CD14-positive monocyte (primary cell): ENCODE results near the gene P2RY6. TPM values are rescaled to one million over a fixed set of nuclear protein-coding genes. Genes with fewer than 3 reads are reported as not detected.

ENCODE experiments used
- DNase-seq, 3 donors: peaks; one replicate each; pipeline ENCODE4 v3.0.0-alpha.2; 2011 to 2022
- H2AFZ ChIP-seq: 2 replicates; pipeline ENCODE4 v1.6.0; 2012; ENCODE audit warnings: mild to moderate bottlenecking, low read depth, low read length, inconsistent platforms; ENCODE audit not compliant: insufficient read depth, poor library complexity, severe bottlenecking
- H3K27ac ChIP-seq, 2 donors: 1 replicate in 1 of 2; 2 replicates in 1 of 2; pipeline ENCODE4 v1.5.1; 2012 to 2013; ENCODE audit warnings: low read length in 2 of 2, control low read depth in 1 of 2, inconsistent platforms in 1 of 2, low read depth in 1 of 2, mild to moderate bottlenecking in 1 of 2
- H3K27me3 ChIP-seq, 2 donors: one replicate each; pipeline versions ENCODE4 v1.6.0 to v1.6.1; 2011 to 2013; ENCODE audit warnings: low read length in 2 of 2; ENCODE audit not compliant: control insufficient read depth in 2 of 2, insufficient read depth in 2 of 2
- H3K36me3 ChIP-seq, 2 donors: replicated peaks in 1 of 2; 1 replicate in 1 of 2; 2 replicates in 1 of 2; pipeline versions ENCODE4 v1.5.1 to v1.6.1; 2012 to 2013; ENCODE audit warnings: low read length in 2 of 2, control low read depth in 1 of 2, inconsistent platforms in 1 of 2, mild to moderate bottlenecking in 1 of 2; ENCODE audit not compliant: insufficient read depth in 2 of 2, control insufficient read depth in 1 of 2
- H3K4me1 ChIP-seq, 2 donors: 1 replicate in 1 of 2; 2 replicates in 1 of 2; pipeline versions ENCODE4 v1.5.1 to v1.6.1; 2012 to 2013; ENCODE audit warnings: low read length in 2 of 2, control low read depth in 1 of 2, inconsistent platforms in 1 of 2, mild to moderate bottlenecking in 1 of 2, moderate library complexity in 1 of 2; ENCODE audit not compliant: insufficient read depth in 2 of 2, control insufficient read depth in 1 of 2
- H3K4me2 ChIP-seq: replicated peaks from 2 replicates; pipeline ENCODE3; 2012; ENCODE audit warnings: low read length, moderate library complexity, mild to moderate bottlenecking; ENCODE audit not compliant: poor library complexity, severe bottlenecking; ENCODE audit errors: extremely low read depth
- H3K4me3 ChIP-seq, 3 experiments: fragments of 200-600 bp in 1 of 3; sonication (generic) in 1 of 3; replicated peaks in 1 of 3; 1 replicate in 2 of 3; 2 replicates in 1 of 3; pipeline ENCODE4 v1.5.1; 2011 to 2013; ENCODE audit warnings: low read length in 3 of 3, mild to moderate bottlenecking in 3 of 3, control low read depth in 2 of 3, low read depth in 2 of 3, inconsistent platforms in 1 of 3, moderate library complexity in 1 of 3
- H3K79me2 ChIP-seq: 2 replicates; pipeline ENCODE4 v1.6.0; 2012; ENCODE audit warnings: mild to moderate bottlenecking, control low read depth, inconsistent platforms, low read length, moderate library complexity; ENCODE audit not compliant: insufficient read depth
- H3K9ac ChIP-seq: 2 replicates; pipeline ENCODE4 v1.6.0; 2017; ENCODE audit warnings: low read length, mild to moderate bottlenecking; ENCODE audit not compliant: insufficient read depth, poor library complexity, severe bottlenecking
- H3K9me3 ChIP-seq, 2 donors: replicated peaks in 1 of 2; 1 replicate in 1 of 2; 2 replicates in 1 of 2; pipeline versions ENCODE4 v1.5.1 to v1.6.1; 2012 to 2013; ENCODE audit warnings: low read length in 2 of 2, control low read depth in 1 of 2; ENCODE audit not compliant: control insufficient read depth in 1 of 2, insufficient read depth in 1 of 2
- H4K20me1 ChIP-seq: 2 replicates; pipeline ENCODE4 v1.6.0; 2012; ENCODE audit warnings: mild to moderate bottlenecking, low read length, control low read depth, moderate library complexity; ENCODE audit not compliant: insufficient read depth
- H3K27ac Mint-ChIP-seq, 7 donors: one replicate each; pipeline ENCODE4 v1.8.0; 2020; ENCODE audit warnings: mild to moderate bottlenecking in 7 of 7, mixed read lengths in 7 of 7, moderate library complexity in 6 of 7, inconsistent platforms in 2 of 7
- H3K27me3 Mint-ChIP-seq, 3 donors: one replicate each; pipeline ENCODE4 v1.8.0; 2021 to 2022; ENCODE audit warnings: low read depth in 3 of 3, mild to moderate bottlenecking in 3 of 3, mixed read lengths in 3 of 3, moderate library complexity in 3 of 3, inconsistent platforms in 1 of 3
- H3K36me3 Mint-ChIP-seq, 2 donors: one replicate each; pipeline ENCODE4 v1.8.0; 2020; ENCODE audit warnings: mixed read lengths in 2 of 2, inconsistent platforms in 1 of 2, mild to moderate bottlenecking in 1 of 2
- H3K4me1 Mint-ChIP-seq: one replicate; pipeline ENCODE4 v1.8.0; 2020; ENCODE audit warnings: mild to moderate bottlenecking, mixed read lengths
- H3K4me3 Mint-ChIP-seq, 2 donors: one replicate each; pipeline ENCODE4 v1.8.0; 2020; ENCODE audit warnings: mild to moderate bottlenecking in 2 of 2, mixed read lengths in 2 of 2, moderate library complexity in 1 of 2
- H3K9me3 Mint-ChIP-seq, 7 donors: one replicate each; pipeline ENCODE4 v1.8.0; 2020 to 2022; ENCODE audit warnings: mixed read lengths in 7 of 7, mild to moderate bottlenecking in 6 of 7, moderate library complexity in 6 of 7, inconsistent platforms in 2 of 7
- CTCF ChIP-seq: fragments of 200-600 bp; IDR thresholded peaks from one replicate; pipeline ENCODE4 v1.8.0; 2022; ENCODE audit warnings: antibody characterized with exemption, mild to moderate bottlenecking
- WGBS: methylation state at CpG from one replicate; pipeline ENCODE4 v1.1.5; 2013; ENCODE audit warnings: missing lambda C conversion rate; ENCODE audit not compliant: insufficient coverage; 5-methylcytosine and 5-hydroxymethylcytosine counted together
- intact Hi-C, 2 donors: fragments of 100-400 bp; cut with micrococcal nuclease; formaldehyde crosslinking; loops; one replicate each; pipeline versions ENCODE4 v1.15.0 to v1.15.1; 2023
- polyA plus RNA-seq, 3 donors: library from polyadenylated mRNA; depleted of rRNA in 1 of 3; unstranded in 2 of 3; stranded (reverse) in 1 of 3; fragments of 300-500 nt in 2 of 3; fragments of >200 nt in 1 of 3; fragmentation: Illumina TruSeq in 2 of 3; gene quantifications; 1 replicate in 2 of 3; 2 replicates in 1 of 3; pipeline ENCODE4 v1.2.3, GENCODE V29; 2012 to 2021

P2RY6 gene
- polyA plus RNA-seq, 3 donors: 1.7 to 5.1 (median 1.8) TPM

- Histone ChIP-seq H3K4me2 (no peak overlapping the region), H4K20me1 (no peaks in the 10 kb centered on the region), H3K36me3 (no peaks in the 10 kb centered on the region), H3K9ac (no peak overlapping the region), H3K27ac (no peak overlapping the region), H2AFZ (no peak overlapping the region), H3K9me3 (no peaks in the 10 kb centered on the region), H3K27me3 (no peaks in the 10 kb centered on the region), H3K4me1 (no peaks in the 10 kb centered on the region), H3K79me2 (no peaks in the 10 kb centered on the region), H3K4me3 (no peak overlapping the region)
- intact Hi-C loops: no loop called here
- WGBS: 100% methylated on average over 4 of the region's 6 CpGs
- DNase-seq: no peak
- Mint-ChIP-seq H3K9me3 (no peaks in the 10 kb centered on the region), H3K36me3 (peaks cover 0 to 7% of the 10 kb centered on the region in 2 donors), H3K27me3 (peaks cover 8 to 11% (median 9%) of the 10 kb centered on the region in 3 donors), H3K27ac (peak overlapping the region in 2 of 7 donors; percentile 73 to 76), H3K4me3 (no peak overlapping the region), H3K4me1 (no peaks in the 10 kb centered on the region)
- TF ChIP-seq CTCF: no peak
Measured at GRCh38 chr11:73257342-73258103, 14.6 kb upstream of the P2RY6 start.

DNA sequence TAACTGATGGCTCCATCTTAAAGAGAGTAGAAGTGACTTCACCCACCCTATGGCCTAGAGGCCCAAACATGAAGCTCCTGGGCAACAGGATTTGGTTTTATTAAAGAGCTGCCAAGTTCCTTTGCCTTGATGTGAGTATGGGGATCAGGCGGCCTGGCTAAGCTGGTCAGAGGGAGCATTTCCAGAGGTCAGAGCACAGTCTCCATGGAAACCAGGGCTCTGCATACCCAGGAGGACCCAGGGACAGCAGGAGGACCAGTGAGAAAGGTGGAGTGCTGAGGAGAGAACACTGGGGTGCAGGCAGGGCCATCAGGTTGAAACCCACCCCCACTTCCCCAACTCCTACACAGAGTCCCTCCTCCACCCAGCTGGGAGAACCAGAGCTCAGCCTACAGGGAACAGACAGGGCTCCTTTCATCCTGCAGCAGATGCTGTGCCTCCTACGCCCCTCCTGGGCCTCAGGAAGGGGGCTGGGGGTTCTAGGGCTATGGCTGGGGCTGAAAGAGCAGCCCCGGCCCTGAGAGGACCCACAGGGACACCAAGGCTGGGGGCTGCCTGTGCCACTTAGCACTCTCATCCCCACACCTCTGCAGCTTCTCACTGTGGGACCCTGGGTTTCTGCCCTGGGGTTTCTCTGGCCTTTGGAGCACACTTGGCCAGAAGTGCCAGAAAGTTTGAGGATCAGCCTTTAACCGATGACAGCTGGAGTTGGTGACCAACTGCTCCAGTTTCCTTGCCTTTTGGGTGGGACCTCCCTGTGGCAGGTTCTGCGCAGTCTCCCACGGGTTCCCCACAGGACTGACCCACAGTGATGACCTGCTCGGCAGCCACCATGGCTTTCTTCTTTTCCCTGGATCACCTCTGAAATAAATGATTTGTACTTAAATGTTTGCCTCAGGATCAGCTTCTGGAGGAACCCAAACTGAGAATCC is 13.8 kb upstream of the P2RY6 start:
- H2AFZ ChIP-seq: no peak overlapping the region
- no peak for DNase-seq
- no peak for TF ChIP-seq CTCF
- Mint-ChIP-seq H3K4me3 (no peak overlapping the region), H3K36me3 (peaks cover 0 to 10% of the 10 kb centered on the region in 2 donors), H3K4me1 (peaks cover 4% of the 10 kb centered on the region), H3K27ac (no peak overlapping the region), H3K27me3 (peaks cover 16 to 19% (median 18%) of the 10 kb centered on the region in 3 donors), H3K9me3 (no peaks in the 10 kb centered on the region)
- H3K4me1 ChIP-seq: no peaks in the 10 kb centered on the region
- 95% methylated on average over 4 of the region's 7 CpGs for WGBS
- no peak overlapping the region for H3K27ac ChIP-seq
- no peak overlapping the region for H3K4me3 ChIP-seq
- H3K9ac ChIP-seq: no peak overlapping the region
- intact Hi-C loops: no loop called here
- no peak overlapping the region for H3K4me2 ChIP-seq
- no peaks in the 10 kb centered on the region for H3K36me3 ChIP-seq
- no peaks in the 10 kb centered on the region for H3K79me2 ChIP-seq
- H3K9me3 ChIP-seq: no peaks in the 10 kb centered on the region
- peaks cover 7 to 8% of the 10 kb centered on the region in 2 donors for H3K27me3 ChIP-seq
- H4K20me1 ChIP-seq: no peaks in the 10 kb centered on the region
